Loucy (cell line): ENCODE results near the gene CACNA1C.

ENCODE experiments used
- H2AFZ ChIP-seq: fragments of 200-600 bp; sonication (generic); 2 replicates; pipeline ENCODE4 v1.6.0; 2016; ENCODE audit warnings: antibody characterized with exemption, mild to moderate bottlenecking, low read length, moderate library complexity
- H3F3A ChIP-seq: fragments of 200-600 bp; 2 replicates; pipeline ENCODE4 v1.6.0; 2016; ENCODE audit warnings: antibody characterized with exemption, low read depth, mild to moderate bottlenecking
- H3K27me3 ChIP-seq: fragments of 200-600 bp; sonication (generic); 2 replicates; pipeline ENCODE4 v1.6.1; 2014; ENCODE audit warnings: low read length, mild to moderate bottlenecking; ENCODE audit not compliant: insufficient read depth, poor library complexity, severe bottlenecking
- H3K36me3 ChIP-seq: fragments of 200-600 bp; sonication (generic); 2 replicates; pipeline ENCODE4 v1.6.1; 2016; ENCODE audit warnings: low read length; ENCODE audit not compliant: insufficient read depth
- H3K4me1 ChIP-seq: fragments of 200-600 bp; sonication (generic); 2 replicates; pipeline ENCODE4 v1.5.1; 2014; ENCODE audit warnings: low read length, mild to moderate bottlenecking; ENCODE audit not compliant: insufficient read depth, poor library complexity, severe bottlenecking
- H3K4me2 ChIP-seq: fragments of 200-600 bp; sonication (generic); 2 replicates; pipeline ENCODE4 v1.6.0; 2014; ENCODE audit warnings: antibody characterized with exemption, low read length, low read depth, mild to moderate bottlenecking; ENCODE audit not compliant: poor library complexity, severe bottlenecking
- H3K4me3 ChIP-seq: fragments of 200-600 bp; sonication (generic); 2 replicates; pipeline ENCODE4 v1.5.1; 2014; ENCODE audit warnings: low read length, mild to moderate bottlenecking, mixed read lengths; ENCODE audit not compliant: poor library complexity, severe bottlenecking
- H3K79me2 ChIP-seq: fragments of 200-600 bp; sonication (generic); 2 replicates; pipeline ENCODE4 v1.6.1; 2014; ENCODE audit warnings: low read length; ENCODE audit not compliant: insufficient read depth
- H3K9ac ChIP-seq: fragments of 200-600 bp; sonication (generic); 2 replicates; pipeline ENCODE4 v1.6.0; 2014; ENCODE audit warnings: mild to moderate bottlenecking, low read depth, low read length, moderate library complexity; ENCODE audit not compliant: poor library complexity, severe bottlenecking
- H3K9me2 ChIP-seq: fragments of 200-600 bp; sonication (generic); replicated peaks from 2 replicates; pipeline ENCODE4 v1.6.1; 2016; ENCODE audit warnings: low read depth, low read length, mixed read lengths
- H3K9me3 ChIP-seq: fragments of 200-600 bp; sonication (generic); 2 replicates; pipeline ENCODE4 v1.6.1; 2014; ENCODE audit warnings: mild to moderate bottlenecking, antibody characterized with exemption, low read length, low read depth; ENCODE audit not compliant: insufficient read depth
- H4K20me1 ChIP-seq: fragments of 200-600 bp; sonication (generic); 2 replicates; pipeline ENCODE4 v1.6.0; 2014; ENCODE audit warnings: antibody characterized with exemption, low read length, mild to moderate bottlenecking; ENCODE audit not compliant: insufficient read depth, poor library complexity, severe bottlenecking
- EZH2phosphoT487 ChIP-seq: fragments of 200-600 bp; IDR thresholded peaks from 2 replicates; pipeline ENCODE4 v1.6.1; 2018; ENCODE audit warnings: antibody characterized with exemption, mild to moderate bottlenecking, moderate library complexity, borderline replicate concordance
- TF ChIP-seq, protein P1 (sequence below): fragments of 200-600 bp; sonication (generic); conservative IDR thresholded peaks from 2 replicates; pipeline ENCODE4 v1.5.1; 2014; ENCODE audit warnings: mild to moderate bottlenecking, antibody characterized with exemption, low read length

CACNA1C gene

DNA sequence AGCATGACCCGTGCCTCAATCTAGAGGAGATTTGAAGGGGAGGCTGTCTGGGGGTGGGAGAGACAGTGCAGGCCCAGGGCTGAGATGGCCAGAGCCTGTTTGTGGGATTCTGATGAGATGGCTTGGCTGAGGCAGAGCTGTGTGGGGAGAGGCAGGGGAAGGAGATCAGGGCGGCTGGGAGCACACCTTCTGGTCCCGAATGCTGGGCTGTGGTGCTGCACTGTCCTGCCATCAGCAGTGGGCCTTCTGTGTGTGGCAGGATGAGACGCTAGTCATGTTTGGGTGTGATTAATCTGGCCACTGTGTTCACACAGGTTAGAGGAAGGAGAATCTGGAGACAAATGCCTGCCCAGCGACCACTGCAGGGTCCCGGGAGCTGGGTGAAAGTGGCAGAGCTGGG lies 300.9 kb downstream of the CACNA1C start:
- Histone ChIP-seq H2AFZ (no peak overlapping the region), H3K9me2 (no peaks in the 10 kb centered on the region), H4K20me1 (no peaks in the 10 kb centered on the region), H3K9me3 (no peaks in the 10 kb centered on the region), H3K36me3 (no peaks in the 10 kb centered on the region), H3K4me1 (no peaks in the 10 kb centered on the region), H3K9ac (no peak overlapping the region), H3K4me3 (no peak overlapping the region), H3F3A (no peaks in the 10 kb centered on the region), H3K4me2 (no peak overlapping the region), H3K79me2 (no peaks in the 10 kb centered on the region), H3K27me3 (no peaks in the 10 kb centered on the region)
- no peak for TF ChIP-seq EZH2phosphoT487
- TF ChIP-seq, protein P1, sequence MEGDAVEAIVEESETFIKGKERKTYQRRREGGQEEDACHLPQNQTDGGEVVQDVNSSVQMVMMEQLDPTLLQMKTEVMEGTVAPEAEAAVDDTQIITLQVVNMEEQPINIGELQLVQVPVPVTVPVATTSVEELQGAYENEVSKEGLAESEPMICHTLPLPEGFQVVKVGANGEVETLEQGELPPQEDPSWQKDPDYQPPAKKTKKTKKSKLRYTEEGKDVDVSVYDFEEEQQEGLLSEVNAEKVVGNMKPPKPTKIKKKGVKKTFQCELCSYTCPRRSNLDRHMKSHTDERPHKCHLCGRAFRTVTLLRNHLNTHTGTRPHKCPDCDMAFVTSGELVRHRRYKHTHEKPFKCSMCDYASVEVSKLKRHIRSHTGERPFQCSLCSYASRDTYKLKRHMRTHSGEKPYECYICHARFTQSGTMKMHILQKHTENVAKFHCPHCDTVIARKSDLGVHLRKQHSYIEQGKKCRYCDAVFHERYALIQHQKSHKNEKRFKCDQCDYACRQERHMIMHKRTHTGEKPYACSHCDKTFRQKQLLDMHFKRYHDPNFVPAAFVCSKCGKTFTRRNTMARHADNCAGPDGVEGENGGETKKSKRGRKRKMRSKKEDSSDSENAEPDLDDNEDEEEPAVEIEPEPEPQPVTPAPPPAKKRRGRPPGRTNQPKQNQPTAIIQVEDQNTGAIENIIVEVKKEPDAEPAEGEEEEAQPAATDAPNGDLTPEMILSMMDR: no peak

DNA sequence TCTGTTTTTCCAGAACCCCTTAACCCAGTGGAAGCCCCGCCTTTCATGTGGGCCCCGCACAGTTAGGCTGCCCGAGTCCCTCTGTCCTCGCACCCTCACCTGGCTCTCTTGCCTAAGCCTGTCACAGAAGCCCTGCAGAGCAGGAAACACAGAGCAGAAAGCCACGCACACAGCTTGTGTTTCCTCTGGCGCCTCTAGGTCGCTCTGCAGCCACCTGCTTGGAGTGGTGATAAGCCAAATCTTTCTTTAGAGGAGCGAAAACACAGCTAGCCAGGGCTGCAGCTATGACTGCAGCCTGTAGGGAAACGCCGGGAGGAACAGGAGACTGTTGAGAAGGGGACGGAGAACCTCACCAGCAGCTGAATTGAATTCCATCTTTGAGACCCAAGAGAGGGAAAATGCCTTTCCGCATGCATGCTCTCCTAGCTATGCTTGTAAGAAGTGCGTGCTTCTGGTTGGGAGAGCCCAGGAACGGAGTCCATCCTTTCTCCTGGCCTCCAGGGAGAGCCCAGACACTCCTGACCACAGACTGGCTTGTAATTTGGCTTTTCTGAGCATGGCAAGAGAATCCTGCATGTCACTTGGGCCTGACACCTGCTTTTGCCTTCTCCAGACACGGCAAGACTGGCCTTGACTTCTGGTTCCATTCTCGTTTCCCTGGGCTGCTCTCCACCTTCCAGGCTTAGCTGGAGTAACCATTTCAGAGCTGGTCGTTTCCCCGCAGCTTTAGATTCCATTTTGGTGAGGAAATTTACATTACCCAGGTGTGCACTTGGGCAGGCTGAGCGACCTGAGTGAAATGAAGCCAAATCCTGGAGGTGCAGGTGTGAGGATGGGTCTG lies 301.6 kb downstream of the CACNA1C start:
- no peaks in the 10 kb centered on the region for H3K27me3 ChIP-seq
- H4K20me1 ChIP-seq: no peaks in the 10 kb centered on the region
- no peak overlapping the region for H3K9ac ChIP-seq
- no peaks in the 10 kb centered on the region for H3K79me2 ChIP-seq
- no peak overlapping the region for H3K4me2 ChIP-seq
- TF ChIP-seq, protein P1: no peak
- TF ChIP-seq EZH2phosphoT487: no peak
- no peak overlapping the region for H3K4me3 ChIP-seq
- no peaks in the 10 kb centered on the region for H3K36me3 ChIP-seq
- no peaks in the 10 kb centered on the region for H3K9me3 ChIP-seq
- H2AFZ ChIP-seq: no peak overlapping the region
- H3F3A ChIP-seq: no peaks in the 10 kb centered on the region
- H3K9me2 ChIP-seq: no peaks in the 10 kb centered on the region
- no peaks in the 10 kb centered on the region for H3K4me1 ChIP-seq

DNA sequence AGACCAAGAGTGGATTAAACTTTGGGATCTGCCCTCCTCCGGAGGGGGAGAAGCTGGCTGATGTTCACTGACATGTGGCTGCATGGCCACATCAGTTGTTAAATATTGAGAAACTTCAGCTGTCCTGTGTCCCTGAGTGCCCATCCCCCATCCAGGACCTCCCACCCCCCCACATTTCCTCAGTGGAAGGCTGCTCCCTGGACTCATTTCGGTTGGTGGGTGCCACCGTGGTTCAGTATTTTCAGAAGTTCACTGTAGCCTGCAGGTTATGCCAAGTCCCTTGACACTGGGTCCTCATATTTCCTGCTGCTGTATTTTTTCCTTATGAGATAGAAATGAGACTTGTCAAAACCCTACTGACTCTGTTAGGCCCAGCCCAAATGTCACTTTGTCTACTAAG lies 302.4 kb downstream of the CACNA1C start:
- Histone ChIP-seq H3K9me2 (no peaks in the 10 kb centered on the region), H3K9me3 (no peaks in the 10 kb centered on the region), H2AFZ (no peak overlapping the region), H3K27me3 (no peaks in the 10 kb centered on the region), H3K79me2 (no peaks in the 10 kb centered on the region), H3K9ac (no peak overlapping the region), H3K36me3 (no peaks in the 10 kb centered on the region), H3K4me3 (no peak overlapping the region), H3F3A (no peaks in the 10 kb centered on the region), H4K20me1 (no peaks in the 10 kb centered on the region), H3K4me2 (no peak overlapping the region), H3K4me1 (no peaks in the 10 kb centered on the region)
- no peak for TF ChIP-seq EZH2phosphoT487
- TF ChIP-seq, protein P1: no peak
